ENCODE measurements around the gene ZBTB39.

Gene ZBTB39

GRCh38 chr12:57047981-57048380, 41.6 kb upstream of the ZBTB39 start:
- no peaks in the 10 kb centered on the region for H3K9me3 ChIP-seq (ENCODE audit: insufficient read depth, low read length)
- no peak overlapping the region for H3K4me2 ChIP-seq (ENCODE audit: low read depth, low read length, poor library complexity, severe bottlenecking)
- no peaks in the 10 kb centered on the region for H4K20me1 ChIP-seq (ENCODE audit: low read depth, low read length)
- H3K4me3 ChIP-seq (ENCODE audit: insufficient read depth, low read length, poor library complexity, severe bottlenecking): no peak overlapping the region
- no peaks in the 10 kb centered on the region for H3K27me3 ChIP-seq (ENCODE audit: low read length)
- H3K27ac ChIP-seq (ENCODE audit: low read depth, low read length): no peak overlapping the region
- H2AFZ ChIP-seq (ENCODE audit: low read depth, low read length, severe bottlenecking): no peak overlapping the region
- no peak for TF ChIP-seq CTCF (IDR thresholded peaks at IDR 0.05; ENCODE audit: insufficient read depth, low read length, poor library complexity, severe bottlenecking)
- TF ChIP-seq EZH2phosphoT487 (conservative IDR thresholded peaks at IDR 0.05; ENCODE audit: low read length): no peak
- no peak overlapping the region for H3K9ac ChIP-seq (ENCODE audit: low read length)
- H3K79me2 ChIP-seq (ENCODE audit: insufficient read depth, low read length): no peaks in the 10 kb centered on the region
- no peaks in the 10 kb centered on the region for H3K9me2 ChIP-seq (replicated peaks; ENCODE audit: insufficient read depth, low read length)
- H3F3A ChIP-seq (ENCODE audit: insufficient read depth): no peaks in the 10 kb centered on the region
- H3K36me3 ChIP-seq (ENCODE audit: low read length): no peaks in the 10 kb centered on the region

DNA sequence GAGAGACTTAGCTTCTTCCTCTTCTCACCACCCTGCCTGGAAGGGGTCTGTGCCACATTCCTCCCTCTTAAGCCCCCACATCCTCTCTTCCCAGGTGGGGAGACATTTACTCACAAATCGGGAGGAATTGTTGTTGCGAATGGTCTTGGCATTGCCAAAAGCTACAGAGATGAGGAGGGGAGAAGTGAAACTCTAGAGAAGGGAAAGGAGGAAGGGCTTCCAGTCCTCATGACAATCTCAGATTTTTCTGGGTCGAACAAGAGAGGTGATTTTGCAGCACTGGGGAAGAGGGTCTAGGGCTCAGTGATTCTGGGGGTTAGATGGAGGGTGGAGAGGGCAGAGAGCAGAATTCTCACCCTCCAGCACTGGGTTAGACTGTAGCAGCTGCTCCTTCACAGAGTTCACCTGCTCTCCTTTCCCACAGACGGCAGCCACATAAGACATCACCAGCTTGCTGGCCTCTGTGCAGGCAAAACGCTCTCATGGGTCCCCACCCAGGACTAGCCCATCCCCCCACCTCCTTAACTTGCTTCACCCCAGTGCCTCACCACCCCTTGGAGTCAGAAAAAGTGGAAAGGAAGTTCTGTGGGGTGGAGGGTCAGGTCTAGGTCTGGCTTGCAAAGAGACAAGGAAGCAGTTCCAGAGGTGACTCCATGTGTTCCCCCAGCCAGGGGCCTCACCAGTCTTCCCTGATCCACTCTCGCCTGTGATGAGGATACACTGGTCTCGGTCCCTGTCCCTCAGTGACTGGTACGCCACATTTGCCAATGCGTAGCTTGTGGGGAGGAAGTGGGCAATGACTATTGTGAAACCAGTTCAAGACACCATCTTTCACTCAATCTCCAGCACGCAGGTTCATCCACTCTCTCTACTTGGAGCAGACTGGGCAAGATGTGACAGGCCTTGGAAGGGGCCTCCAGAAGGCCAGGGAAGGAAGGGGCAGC, 40.9 kb upstream of the ZBTB39 start:
- Histone ChIP-seq H3F3A (ENCODE audit: insufficient read depth) (no peaks in the 10 kb centered on the region), H3K4me2 (ENCODE audit: low read depth, low read length, poor library complexity, severe bottlenecking) (no peak overlapping the region), H3K27ac (ENCODE audit: low read depth, low read length) (no peak overlapping the region), H3K9me3 (ENCODE audit: insufficient read depth, low read length) (no peaks in the 10 kb centered on the region), H3K27me3 (ENCODE audit: low read length) (no peaks in the 10 kb centered on the region), H3K36me3 (ENCODE audit: low read length) (no peaks in the 10 kb centered on the region), H3K9me2 (replicated peaks; ENCODE audit: insufficient read depth, low read length) (no peaks in the 10 kb centered on the region), H3K9ac (ENCODE audit: low read length) (no peak overlapping the region), H4K20me1 (ENCODE audit: low read depth, low read length) (no peaks in the 10 kb centered on the region), H2AFZ (ENCODE audit: low read depth, low read length, severe bottlenecking) (no peak overlapping the region), H3K4me3 (ENCODE audit: insufficient read depth, low read length, poor library complexity, severe bottlenecking) (no peak overlapping the region), H3K79me2 (ENCODE audit: insufficient read depth, low read length) (no peaks in the 10 kb centered on the region)
- no peak for TF ChIP-seq EZH2phosphoT487 (conservative IDR thresholded peaks at IDR 0.05; ENCODE audit: low read length)
- no peak for TF ChIP-seq CTCF (IDR thresholded peaks at IDR 0.05; ENCODE audit: insufficient read depth, low read length, poor library complexity, severe bottlenecking)

DNA sequence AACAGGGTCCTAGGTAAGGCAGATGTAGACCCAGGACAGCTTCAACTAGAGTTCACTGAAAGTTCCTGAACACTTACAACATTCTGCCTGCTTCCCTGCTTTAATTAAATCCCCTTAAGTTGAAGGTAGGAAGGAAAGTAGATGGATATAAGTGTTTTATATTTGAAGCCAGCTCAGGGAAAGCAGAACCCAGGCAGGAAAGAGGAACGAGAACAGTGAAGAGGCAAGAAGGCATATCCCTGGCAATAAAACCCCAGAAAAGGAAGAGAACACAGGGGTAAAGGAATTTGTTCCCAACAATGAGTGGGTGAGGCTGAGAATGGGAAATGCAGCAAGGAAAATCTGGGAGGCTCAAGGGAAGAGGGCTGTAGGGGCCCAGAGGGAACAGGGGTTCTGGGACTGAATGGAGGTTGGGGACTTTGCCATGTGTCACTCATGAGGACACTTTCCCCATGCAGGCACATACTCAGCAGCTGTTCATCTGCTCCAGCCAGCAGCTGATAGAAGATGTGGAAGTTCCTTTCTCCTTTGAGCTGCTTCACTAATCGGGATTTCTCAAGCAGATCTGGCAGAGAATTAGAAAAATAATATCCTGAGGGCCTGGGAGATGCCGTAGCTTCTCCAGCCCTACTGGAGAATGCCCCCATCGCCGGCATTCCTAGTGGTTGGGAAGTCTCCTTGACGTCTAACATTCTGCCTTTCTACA, 39.9 kb upstream of the ZBTB39 start:
- H3K4me3 ChIP-seq (ENCODE audit: insufficient read depth, low read length, poor library complexity, severe bottlenecking): no peak overlapping the region
- TF ChIP-seq CTCF (IDR thresholded peaks at IDR 0.05; ENCODE audit: insufficient read depth, low read length, poor library complexity, severe bottlenecking): no peak
- TF ChIP-seq EZH2phosphoT487 (conservative IDR thresholded peaks at IDR 0.05; ENCODE audit: low read length): no peak

More for the DNA sequence above, 39.9 kb upstream of the ZBTB39 start:
- no peak overlapping the region for H3K27ac ChIP-seq (ENCODE audit: low read depth, low read length)
- H3K27me3 ChIP-seq (ENCODE audit: low read length): no peaks in the 10 kb centered on the region
- H3K9me3 ChIP-seq (ENCODE audit: insufficient read depth, low read length): no peaks in the 10 kb centered on the region
- H3K36me3 ChIP-seq (ENCODE audit: low read length): no peaks in the 10 kb centered on the region
- H2AFZ ChIP-seq (ENCODE audit: low read depth, low read length, severe bottlenecking): no peak overlapping the region
- no peaks in the 10 kb centered on the region for H3K79me2 ChIP-seq (ENCODE audit: insufficient read depth, low read length)
- no peak overlapping the region for H3K4me2 ChIP-seq (ENCODE audit: low read depth, low read length, poor library complexity, severe bottlenecking)
- no peaks in the 10 kb centered on the region for H3K9me2 ChIP-seq (replicated peaks; ENCODE audit: insufficient read depth, low read length)
- H3K9ac ChIP-seq (ENCODE audit: low read length): no peak overlapping the region
- H3F3A ChIP-seq (ENCODE audit: insufficient read depth): no peaks in the 10 kb centered on the region
- H4K20me1 ChIP-seq (ENCODE audit: low read depth, low read length): no peaks in the 10 kb centered on the region
